ENCODE results near the gene PARD3B.

DNA sequence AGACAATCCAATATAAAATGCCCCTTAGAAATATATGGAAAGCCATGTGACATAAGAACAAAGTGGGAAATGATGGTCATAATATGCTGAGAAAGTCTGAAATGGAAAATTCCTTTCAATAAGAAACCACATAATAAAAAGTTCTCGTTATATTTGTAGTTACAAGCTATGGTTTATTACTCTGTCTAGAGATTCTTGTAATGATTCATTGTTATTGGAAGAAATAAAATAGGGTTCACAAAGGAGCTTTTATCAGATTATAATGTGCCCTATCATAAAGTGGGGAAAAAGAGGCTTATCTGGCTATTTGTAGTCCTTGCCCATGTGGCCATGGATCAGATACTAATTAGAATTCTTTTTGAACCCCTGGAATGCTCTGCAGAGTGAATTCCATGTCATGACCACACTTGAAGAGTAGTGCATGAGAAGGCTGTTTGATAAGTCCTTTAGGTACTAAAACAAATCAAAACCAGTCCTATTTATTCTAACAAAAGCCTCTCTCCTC, 716.3 kb downstream of the PARD3B start:
- no peak for TF ChIP-seq POLR2A (IDR thresholded peaks at IDR 0.05)
- TF ChIP-seq, protein P1, sequence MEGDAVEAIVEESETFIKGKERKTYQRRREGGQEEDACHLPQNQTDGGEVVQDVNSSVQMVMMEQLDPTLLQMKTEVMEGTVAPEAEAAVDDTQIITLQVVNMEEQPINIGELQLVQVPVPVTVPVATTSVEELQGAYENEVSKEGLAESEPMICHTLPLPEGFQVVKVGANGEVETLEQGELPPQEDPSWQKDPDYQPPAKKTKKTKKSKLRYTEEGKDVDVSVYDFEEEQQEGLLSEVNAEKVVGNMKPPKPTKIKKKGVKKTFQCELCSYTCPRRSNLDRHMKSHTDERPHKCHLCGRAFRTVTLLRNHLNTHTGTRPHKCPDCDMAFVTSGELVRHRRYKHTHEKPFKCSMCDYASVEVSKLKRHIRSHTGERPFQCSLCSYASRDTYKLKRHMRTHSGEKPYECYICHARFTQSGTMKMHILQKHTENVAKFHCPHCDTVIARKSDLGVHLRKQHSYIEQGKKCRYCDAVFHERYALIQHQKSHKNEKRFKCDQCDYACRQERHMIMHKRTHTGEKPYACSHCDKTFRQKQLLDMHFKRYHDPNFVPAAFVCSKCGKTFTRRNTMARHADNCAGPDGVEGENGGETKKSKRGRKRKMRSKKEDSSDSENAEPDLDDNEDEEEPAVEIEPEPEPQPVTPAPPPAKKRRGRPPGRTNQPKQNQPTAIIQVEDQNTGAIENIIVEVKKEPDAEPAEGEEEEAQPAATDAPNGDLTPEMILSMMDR (IDR thresholded peaks at IDR 0.05), result no peak
